Measurements from ENCODE around the gene THADA.
"Not testable (repeated sequence)": the region's sequence is repeated elsewhere in the genome, so short reads cannot be mapped to it uniquely, and the experiment has no call there.

The THADA gene

GRCh38 chr2:43300222-43300621 lies 295.6 kb downstream of the THADA start:
- no peak for TF ChIP-seq ZFHX2 (tag by site-specific recombination; conservative IDR thresholded peaks at IDR 0.05)
- peak; percentile 13; the same call in 1 of the 2 replicates for TF ChIP-seq SCRT2 (tag by site-specific recombination; IDR thresholded peaks at IDR 0.05)
- no peaks in the 10 kb centered on the region for H3K9me3 ChIP-seq (ENCODE audit: control insufficient read depth, insufficient read depth, low read depth, low read length)
- no peak overlapping the region for H3K27ac ChIP-seq (ENCODE audit: extremely low read depth, low read depth, low read length)
- ChIA-PET POLR2A (no interaction called here), CTCF (no interaction called here)
- H3K36me3 ChIP-seq (ENCODE audit: control insufficient read depth in 2 of 2, insufficient read depth in 1 of 2, low read length in 2 of 2): no peaks in the 10 kb centered on the region
- H3K4me3 ChIP-seq (ENCODE audit: low read depth, low read length): no peak overlapping the region
- H3K4me1 ChIP-seq (ENCODE audit: control insufficient read depth, insufficient read depth, low read length): peaks cover 15% of the 10 kb centered on the region

GRCh38 chr2:43298500-43298899 lies 297.3 kb downstream of the THADA start:
- ChIA-PET POLR2A (no interaction called here), CTCF (no interaction called here)
- Histone ChIP-seq H3K9me3 (ENCODE audit: control insufficient read depth, insufficient read depth, low read depth, low read length) (no peaks in the 10 kb centered on the region), H3K4me3 (ENCODE audit: low read depth, low read length) (no peak overlapping the region), H3K4me1 (ENCODE audit: control insufficient read depth, insufficient read depth, low read length) (peaks cover 16% of the 10 kb centered on the region), H3K27ac (ENCODE audit: extremely low read depth, low read depth, low read length) (no peak overlapping the region), H3K36me3 (ENCODE audit: control insufficient read depth in 2 of 2, insufficient read depth in 1 of 2, low read length in 2 of 2) (no peaks in the 10 kb centered on the region)
- TF ChIP-seq GLIS1 (tag by site-specific recombination; IDR thresholded peaks at IDR 0.05): no peak
- no peak for TF ChIP-seq ZSCAN23 (tag by site-specific recombination; IDR thresholded peaks at IDR 0.05)
- TF ChIP-seq ZNF404 (tag by site-specific recombination; IDR thresholded peaks at IDR 0.05): no peak
- TF ChIP-seq ZNF112 (tag by site-specific recombination; IDR thresholded peaks at IDR 0.05): no peak
- TF ChIP-seq INSM2 (tag by site-specific recombination; IDR thresholded peaks at IDR 0.05): no peak
- no peak for TF ChIP-seq ZFP3 (tag by site-specific recombination; IDR thresholded peaks at IDR 0.05; ENCODE audit: low read depth)
- TF ChIP-seq ZBTB11 (tag by site-specific recombination; conservative IDR thresholded peaks at IDR 0.05; ENCODE audit: low read depth): no peak
- no peak for TF ChIP-seq SCRT2 (tag by site-specific recombination; IDR thresholded peaks at IDR 0.05)
- TF ChIP-seq TRIM28 (IDR thresholded peaks at IDR 0.05; ENCODE audit: borderline replicate concordance, low read length): no peak
- TF ChIP-seq FEZF1 (tag by site-specific recombination; IDR thresholded peaks at IDR 0.05): no peak

- H3K9me3 ChIP-seq (ENCODE audit: control insufficient read depth, insufficient read depth, low read depth, low read length); H3K4me3 ChIP-seq (ENCODE audit: low read depth, low read length); H3K36me3 ChIP-seq (ENCODE audit: control insufficient read depth in 2 of 2, insufficient read depth in 1 of 2, low read length in 2 of 2); POLR2A ChIA-PET; CTCF ChIA-PET; H3K27ac ChIP-seq (ENCODE audit: extremely low read depth, low read depth, low read length): not testable (repeated sequence)
- peaks cover 17% of the 10 kb centered on the region for H3K4me1 ChIP-seq (ENCODE audit: control insufficient read depth, insufficient read depth, low read length)
Measured at GRCh38 chr2:43297740-43298139, 298.1 kb downstream of the THADA start.

DNA sequence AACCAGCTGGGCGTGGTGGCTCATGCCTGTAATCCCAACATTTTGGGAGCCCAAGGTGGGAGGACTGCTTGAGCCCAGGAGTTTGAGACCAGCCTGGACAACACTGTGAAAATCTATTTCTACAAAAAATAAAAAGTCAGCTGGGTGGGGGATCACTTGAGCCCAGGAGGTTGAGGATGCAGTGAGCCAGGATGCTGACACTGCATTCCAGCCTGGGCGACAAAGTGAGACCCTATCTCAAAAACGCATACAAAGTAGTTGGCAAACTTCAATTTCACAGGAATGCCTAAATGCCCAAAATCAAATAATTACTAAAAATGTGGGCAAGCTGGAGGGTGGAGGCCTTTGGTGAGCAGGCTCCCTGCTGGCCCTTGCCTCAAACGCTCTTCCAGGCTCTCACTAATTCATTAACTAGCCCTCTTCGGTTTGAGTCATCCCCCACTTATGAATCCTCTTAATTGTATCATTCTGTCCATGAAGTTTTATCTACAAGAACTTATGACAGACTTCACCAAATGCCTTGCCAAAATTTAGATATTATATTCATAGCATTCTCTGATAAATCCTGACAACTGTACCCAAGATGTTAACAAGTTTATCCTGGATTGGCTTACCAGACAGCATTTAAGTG lies 300.8 kb downstream of the THADA start:
- Histone ChIP-seq H3K4me1 (ENCODE audit: control insufficient read depth, insufficient read depth, low read length) (peaks cover 15% of the 10 kb centered on the region), H3K36me3 (ENCODE audit: control insufficient read depth in 2 of 2, insufficient read depth in 1 of 2, low read length in 2 of 2) (peaks cover 0 to 4% of the 10 kb centered on the region in 2 experiments; a peak in 1 of 3 replicates), H3K27ac (ENCODE audit: extremely low read depth, low read depth, low read length) (no peak overlapping the region), H3K4me3 (ENCODE audit: low read depth, low read length) (no peak overlapping the region), H3K9me3 (ENCODE audit: control insufficient read depth, insufficient read depth, low read depth, low read length) (no peaks in the 10 kb centered on the region)
- TF ChIP-seq, protein P1, sequence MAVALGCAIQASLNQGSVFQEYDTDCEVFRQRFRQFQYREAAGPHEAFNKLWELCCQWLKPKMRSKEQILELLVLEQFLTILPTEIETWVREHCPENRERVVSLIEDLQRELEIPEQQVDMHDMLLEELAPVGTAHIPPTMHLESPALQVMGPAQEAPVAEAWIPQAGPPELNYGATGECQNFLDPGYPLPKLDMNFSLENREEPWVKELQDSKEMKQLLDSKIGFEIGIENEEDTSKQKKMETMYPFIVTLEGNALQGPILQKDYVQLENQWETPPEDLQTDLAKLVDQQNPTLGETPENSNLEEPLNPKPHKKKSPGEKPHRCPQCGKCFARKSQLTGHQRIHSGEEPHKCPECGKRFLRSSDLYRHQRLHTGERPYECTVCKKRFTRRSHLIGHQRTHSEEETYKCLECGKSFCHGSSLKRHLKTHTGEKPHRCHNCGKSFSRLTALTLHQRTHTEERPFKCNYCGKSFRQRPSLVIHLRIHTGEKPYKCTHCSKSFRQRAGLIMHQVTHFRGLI (tag by site-specific recombination; IDR thresholded peaks at IDR 0.05): no peak
- TF ChIP-seq ZBTB26 (tag by site-specific recombination; optimal IDR thresholded peaks at IDR 0.05): no peak
- TF ChIP-seq, protein P2, sequence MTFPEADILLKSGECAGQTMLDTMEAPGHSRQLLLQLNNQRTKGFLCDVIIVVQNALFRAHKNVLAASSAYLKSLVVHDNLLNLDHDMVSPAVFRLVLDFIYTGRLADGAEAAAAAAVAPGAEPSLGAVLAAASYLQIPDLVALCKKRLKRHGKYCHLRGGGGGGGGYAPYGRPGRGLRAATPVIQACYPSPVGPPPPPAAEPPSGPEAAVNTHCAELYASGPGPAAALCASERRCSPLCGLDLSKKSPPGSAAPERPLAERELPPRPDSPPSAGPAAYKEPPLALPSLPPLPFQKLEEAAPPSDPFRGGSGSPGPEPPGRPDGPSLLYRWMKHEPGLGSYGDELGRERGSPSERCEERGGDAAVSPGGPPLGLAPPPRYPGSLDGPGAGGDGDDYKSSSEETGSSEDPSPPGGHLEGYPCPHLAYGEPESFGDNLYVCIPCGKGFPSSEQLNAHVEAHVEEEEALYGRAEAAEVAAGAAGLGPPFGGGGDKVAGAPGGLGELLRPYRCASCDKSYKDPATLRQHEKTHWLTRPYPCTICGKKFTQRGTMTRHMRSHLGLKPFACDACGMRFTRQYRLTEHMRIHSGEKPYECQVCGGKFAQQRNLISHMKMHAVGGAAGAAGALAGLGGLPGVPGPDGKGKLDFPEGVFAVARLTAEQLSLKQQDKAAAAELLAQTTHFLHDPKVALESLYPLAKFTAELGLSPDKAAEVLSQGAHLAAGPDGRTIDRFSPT (tag by site-specific recombination; IDR thresholded peaks at IDR 0.05): 0 out of 2 replicates have a peak, but pooled peaks have one; percentile 12
- no peak for TF ChIP-seq ZSCAN16 (tag by site-specific recombination; IDR thresholded peaks at IDR 0.05)
- ChIA-PET POLR2A (no interaction called here), CTCF (no interaction called here)

Data from HEK293 (cell line).